Measurements from ENCODE around the gene MAMDC2.

The MAMDC2 gene

GRCh38 chr9:70065572-70065971 lies 21.9 kb downstream of the MAMDC2 start:
- DNase-seq = no peak

GRCh38 chr9:70066418-70066817 lies 22.8 kb downstream of the MAMDC2 start:
- no peak for DNase-seq

GRCh38 chr9:70066874-70067273 lies 23.2 kb downstream of the MAMDC2 start:
- DNase-seq = no peak

GRCh38 chr9:70069704-70070103 lies 26.1 kb downstream of the MAMDC2 start:
- no peak for DNase-seq

GRCh38 chr9:70073193-70073592 lies 29.5 kb downstream of the MAMDC2 start:
- no peak for DNase-seq

GRCh38 chr9:70073756-70074155 lies 30.1 kb downstream of the MAMDC2 start:
- DNase-seq = no peak

GRCh38 chr9:70076678-70077077 lies 33.0 kb downstream of the MAMDC2 start:
- no peak for DNase-seq

- peak; percentile 43 for DNase-seq
These were observed 35.9 kb downstream of the MAMDC2 start for GRCh38 chr9:70079417-70080037.

GRCh38 chr9:70080481-70081119 lies 37.0 kb downstream of the MAMDC2 start:
- peak; percentile 18 for DNase-seq

GRCh38 chr9:70081120-70081495 lies 37.5 kb downstream of the MAMDC2 start:
- DNase-seq = peak; percentile 43

GRCh38 chr9:70083429-70083828 lies 39.8 kb downstream of the MAMDC2 start:
- no peak for DNase-seq

GRCh38 chr9:70085241-70085640 lies 41.6 kb downstream of the MAMDC2 start:
- DNase-seq = no peak

- no peak for DNase-seq
These were observed 47.5 kb downstream of the MAMDC2 start for GRCh38 chr9:70091103-70091502.

- DNase-seq = no peak
These were observed 47.9 kb downstream of the MAMDC2 start for GRCh38 chr9:70091572-70091971.

GRCh38 chr9:70092190-70092589 lies 48.5 kb downstream of the MAMDC2 start:
- no peak for DNase-seq

GRCh38 chr9:70093095-70093494 lies 49.4 kb downstream of the MAMDC2 start:
- DNase-seq = no peak

- DNase-seq = peak; percentile 19
These were observed 50.3 kb downstream of the MAMDC2 start for GRCh38 chr9:70093944-70094343.

GRCh38 chr9:70094747-70095146 lies 51.1 kb downstream of the MAMDC2 start:
- no peak for DNase-seq

- no peak for DNase-seq
These were observed 53.5 kb downstream of the MAMDC2 start for GRCh38 chr9:70097187-70097586.

- DNase-seq = no peak
These were observed 56.7 kb downstream of the MAMDC2 start for GRCh38 chr9:70100362-70100761.

- no peak for DNase-seq
These were observed 57.6 kb downstream of the MAMDC2 start for GRCh38 chr9:70101265-70101664.

GRCh38 chr9:70105147-70105546 lies 61.5 kb downstream of the MAMDC2 start:
- DNase-seq = no peak

GRCh38 chr9:70106571-70106970 lies 62.9 kb downstream of the MAMDC2 start:
- no peak for DNase-seq

GRCh38 chr9:70107558-70107957 lies 63.9 kb downstream of the MAMDC2 start:
- no peak for DNase-seq

GRCh38 chr9:70108181-70108580 lies 64.5 kb downstream of the MAMDC2 start:
- DNase-seq = no peak

Data from DMS79 treated with DMSO at 0.1 percent for 48 hours (cell line).